Stimulated activated CD4-positive, alpha-beta T cell treated with anti-CD3 and anti-CD28 coated beads, Interleukin-4, amount 100 ng/mL, for 48 hours (primary cell): ENCODE measurements around the gene WFDC5.

Experiments
- DNase-seq, 2 donors: peaks; one replicate each; pipeline ENCODE4 v3.0.0-alpha.2; 2020; ENCODE audit warnings: low read depth in 2 of 2

WFDC5 gene

DNA sequence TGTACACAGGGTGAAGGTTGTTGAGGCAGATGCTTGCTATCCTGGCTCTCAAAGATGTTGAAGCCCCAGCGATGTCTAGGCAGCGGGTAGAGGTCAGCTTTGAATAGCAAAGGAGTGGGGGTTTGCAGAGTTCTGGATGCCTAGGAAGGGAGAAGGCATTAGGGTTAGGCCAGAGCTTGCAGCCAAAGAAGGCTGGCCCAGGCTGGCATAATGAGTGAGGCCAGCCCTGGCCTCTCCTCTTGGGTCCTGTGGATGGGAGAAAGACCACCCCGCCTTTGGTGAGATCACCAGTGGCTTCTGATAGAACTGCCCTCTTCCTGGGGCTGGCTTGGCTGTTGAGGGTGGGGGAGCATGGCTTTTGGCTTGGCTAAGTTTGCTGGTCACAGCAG is 406 bp upstream of the WFDC5 start:
- DNase-seq: no peak

DNA sequence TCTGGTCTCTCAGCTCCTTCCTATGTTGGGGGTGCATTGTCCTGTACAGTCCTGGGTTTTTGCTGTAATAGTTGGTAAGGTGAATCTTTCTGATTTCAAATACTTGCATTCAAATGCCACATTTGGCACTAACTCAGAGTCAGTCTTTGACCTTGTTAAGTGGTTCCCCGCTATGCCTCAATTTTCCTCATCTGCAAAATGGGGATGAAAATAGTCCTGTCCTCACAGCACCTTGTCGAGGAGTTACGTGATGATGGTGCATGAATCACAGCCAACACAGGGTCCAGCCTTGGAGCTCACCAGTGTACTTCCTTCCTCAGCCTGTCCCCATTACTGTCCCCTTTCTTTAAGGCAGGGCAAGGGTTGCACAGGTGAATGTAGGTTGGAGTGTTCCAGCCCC is 1.1 kb downstream of the WFDC5 start:
- no peak for DNase-seq

DNA sequence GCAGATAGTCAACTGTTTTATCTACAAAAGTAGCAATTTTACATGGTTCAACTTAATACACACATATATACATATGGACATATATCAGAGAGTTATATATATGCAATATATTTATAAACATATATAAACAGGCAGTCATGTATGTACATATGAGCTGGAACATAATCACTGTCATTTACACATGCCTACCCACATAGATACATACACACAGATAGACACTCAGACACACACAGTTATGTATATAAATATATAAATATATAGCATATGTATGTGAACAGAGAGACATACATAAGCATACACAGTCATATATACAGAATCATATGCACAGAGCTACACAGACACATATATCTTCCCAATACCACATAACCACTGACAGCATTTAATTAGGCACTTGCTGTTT is 2.2 kb downstream of the WFDC5 start:
- no peak for DNase-seq

DNA sequence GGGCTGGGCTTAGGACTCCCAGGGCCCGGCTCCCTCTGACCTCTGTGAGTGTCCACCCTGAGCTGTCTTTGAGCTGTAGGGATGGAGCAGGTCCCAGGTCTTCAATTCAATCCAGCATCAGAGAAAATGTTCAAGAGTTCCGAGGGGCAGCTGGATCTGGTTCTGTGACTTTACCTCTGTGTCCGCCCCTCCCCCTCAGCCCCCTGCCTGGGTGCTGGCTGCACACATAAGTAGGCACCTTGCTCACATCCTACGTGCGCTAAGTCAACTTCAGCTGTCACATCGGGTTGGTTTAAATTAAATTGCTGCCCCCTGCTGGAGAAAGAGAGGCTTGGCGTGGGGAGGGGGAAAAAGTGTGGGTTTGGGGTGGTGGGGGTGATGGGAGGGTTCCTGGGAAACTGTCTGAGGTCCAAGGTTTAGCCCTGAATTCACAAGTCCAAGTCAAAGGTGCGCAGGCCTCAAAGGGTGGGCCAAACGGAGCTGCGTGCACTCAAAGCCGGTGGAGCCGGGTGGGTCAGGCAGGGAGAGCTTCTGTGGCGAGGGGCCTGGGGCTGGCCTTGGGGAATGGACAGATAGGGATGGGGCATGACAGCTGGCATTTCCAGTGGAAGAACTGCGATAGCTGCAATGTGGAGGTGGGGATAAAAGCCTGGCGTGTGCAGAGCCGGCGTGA is 3.0 kb downstream of the WFDC5 start:
- no peak for DNase-seq

DNA sequence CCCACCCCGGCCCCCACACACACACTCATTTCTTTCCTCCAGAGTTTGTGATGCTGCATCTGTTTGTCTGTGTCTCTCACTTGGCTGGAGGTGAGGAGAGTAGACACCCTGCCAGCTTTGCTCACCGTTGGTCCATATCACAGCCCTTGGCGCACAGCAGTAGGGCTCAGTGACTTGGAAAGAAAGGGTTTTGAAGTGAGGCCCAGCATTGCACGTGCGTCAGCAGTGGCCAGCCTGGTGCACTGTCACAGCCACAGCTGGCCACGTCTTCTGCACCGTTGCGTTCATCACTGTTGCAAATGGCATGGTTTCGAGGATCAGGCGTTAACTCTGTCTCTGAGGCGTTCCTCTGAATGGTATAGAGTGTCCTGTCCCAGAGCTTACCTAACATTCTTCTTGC is 3.7 kb downstream of the WFDC5 start:
- DNase-seq: no peak

- DNase-seq: no peak
Observed at GRCh38 chr20:45110301-45110700, 4.7 kb downstream of the WFDC5 start.

DNA sequence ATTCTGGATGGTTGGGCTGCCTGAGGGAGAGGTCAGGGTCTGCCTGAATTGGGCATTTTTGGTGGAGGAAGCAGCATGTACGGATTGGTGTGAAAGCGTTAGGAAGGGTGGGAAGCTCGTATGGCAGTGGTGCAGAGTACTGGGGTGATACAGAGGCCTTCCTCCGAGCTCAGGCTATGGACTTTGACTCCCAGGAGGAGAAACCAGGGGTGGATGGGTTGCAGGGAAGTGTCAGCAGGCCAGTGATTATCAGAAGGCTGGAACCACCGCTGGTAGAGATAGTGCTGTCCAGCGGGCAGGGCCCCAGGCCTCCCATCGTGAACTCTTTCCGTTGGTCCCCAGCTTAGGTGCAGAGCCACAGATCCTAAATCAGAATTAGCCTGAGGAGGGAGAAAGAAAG is 5.3 kb downstream of the WFDC5 start:
- DNase-seq: no peak

GRCh38 chr20:45105317-45105716 is 9.7 kb downstream of the WFDC5 start:
- no peak for DNase-seq

DNA sequence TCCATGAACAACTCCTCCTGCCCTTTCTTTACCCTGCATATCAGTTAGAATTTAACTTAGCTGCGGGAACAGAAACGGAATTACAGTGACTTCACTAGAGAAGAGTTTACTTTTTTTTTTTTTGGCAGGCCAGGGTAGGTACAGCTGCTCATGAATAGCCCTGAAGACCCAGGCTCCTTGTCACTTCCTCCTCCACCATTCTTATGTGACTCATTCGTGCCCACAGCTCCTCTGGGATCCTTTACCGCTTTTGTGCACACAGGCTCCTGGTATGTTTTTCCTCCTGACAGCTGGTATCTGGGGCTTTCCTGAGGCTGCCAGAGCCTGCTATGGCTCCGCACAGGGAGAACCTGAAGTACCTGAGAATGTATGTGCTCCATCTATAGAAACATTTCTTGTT is 10.2 kb downstream of the WFDC5 start:
- no peak for DNase-seq

- DNase-seq: no peak
Observed at GRCh38 chr20:45103072-45103471, 11.9 kb downstream of the WFDC5 start.

GRCh38 chr20:45101333-45101850 is 13.6 kb downstream of the WFDC5 start:
- DNase-seq: no peak

- no peak for DNase-seq
Observed at GRCh38 chr20:45100563-45101245, 14.3 kb downstream of the WFDC5 start, which contains the start of gene KCNS1. KCNS1 (minus strand) TSS chr20:45101127; CDS start chr20:45099236, 1,891 bp downstream.

- peak in 1 of 2 donors; percentile 12 for DNase-seq
Observed at GRCh38 chr20:45098103-45098773, 16.7 kb downstream of the WFDC5 start.

DNA sequence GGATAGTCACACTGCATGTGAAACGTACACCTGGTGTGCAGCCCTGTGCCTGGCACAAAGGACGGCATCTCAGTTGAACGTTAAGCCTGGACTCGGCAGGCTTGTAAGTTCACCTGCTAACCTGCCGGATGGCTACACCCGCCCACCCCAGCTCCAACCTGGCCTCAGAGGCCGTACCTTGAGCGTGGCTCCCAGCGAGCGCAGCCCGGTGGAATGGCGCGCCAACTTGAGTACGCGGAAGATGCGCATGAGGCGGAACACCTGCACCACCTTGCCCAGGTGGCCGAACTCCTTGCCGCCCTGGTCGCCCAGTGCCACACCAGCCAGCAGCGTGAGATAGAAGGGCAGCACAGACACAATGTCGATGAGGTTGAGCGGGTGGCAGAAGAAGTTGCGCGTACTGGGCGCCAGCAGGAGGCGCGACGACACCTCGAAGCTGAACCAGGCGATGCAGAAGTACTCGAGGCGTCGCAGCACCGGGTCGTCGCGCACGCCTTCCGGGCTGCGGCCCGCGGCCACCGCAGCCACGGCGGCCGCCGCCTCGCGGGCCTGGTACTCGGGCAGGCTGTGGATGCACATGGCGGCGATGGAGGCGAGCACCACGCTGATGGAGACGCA is 17.4 kb downstream of the WFDC5 start:
- peak; percentile 21 to 39 for DNase-seq

DNA sequence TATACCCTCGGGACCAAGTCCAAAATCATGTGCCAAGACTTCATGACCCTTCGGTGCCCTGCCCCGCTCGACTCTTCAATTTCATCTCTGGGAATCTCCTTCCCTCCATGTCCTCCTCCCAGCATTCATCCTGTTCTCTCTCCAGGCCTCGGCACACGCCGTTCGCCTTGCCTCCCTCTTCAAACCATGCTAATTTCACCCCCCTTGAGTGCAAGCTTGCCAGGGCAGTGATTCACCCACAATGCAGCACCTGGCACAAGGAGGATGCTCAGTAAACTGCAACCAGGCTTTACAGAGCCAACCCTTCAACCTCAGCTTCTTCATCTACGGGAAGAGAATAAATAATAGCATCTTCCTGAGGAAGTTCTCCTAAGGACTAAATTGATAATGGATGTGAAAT is 18.2 kb downstream of the WFDC5 start:
- no peak for DNase-seq

DNA sequence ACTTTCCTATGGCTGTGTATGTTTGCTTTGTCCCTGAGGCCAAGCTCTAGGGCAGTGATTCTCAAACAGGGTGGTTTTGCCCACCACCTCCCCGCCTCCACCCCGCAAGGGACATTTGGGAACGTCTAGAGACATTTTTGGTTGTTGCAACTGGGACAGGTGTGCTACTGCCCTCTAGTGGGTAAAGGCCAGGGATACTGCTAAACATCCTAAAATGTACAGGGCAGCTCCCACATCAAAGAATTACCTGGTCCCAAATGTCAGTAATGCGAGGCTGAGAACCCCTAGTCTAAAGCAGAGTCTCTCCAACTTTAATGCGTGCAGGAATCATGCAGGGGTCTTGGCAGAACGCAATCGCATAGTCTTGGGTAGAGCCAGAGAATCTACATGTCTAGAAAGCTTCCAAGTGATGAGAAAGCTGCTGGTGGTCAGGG is 19.2 kb downstream of the WFDC5 start:
- peak; percentile 44 to 57 for DNase-seq

- DNase-seq: no peak
Observed at GRCh38 chr20:45094864-45095574, 20.0 kb downstream of the WFDC5 start.

DNA sequence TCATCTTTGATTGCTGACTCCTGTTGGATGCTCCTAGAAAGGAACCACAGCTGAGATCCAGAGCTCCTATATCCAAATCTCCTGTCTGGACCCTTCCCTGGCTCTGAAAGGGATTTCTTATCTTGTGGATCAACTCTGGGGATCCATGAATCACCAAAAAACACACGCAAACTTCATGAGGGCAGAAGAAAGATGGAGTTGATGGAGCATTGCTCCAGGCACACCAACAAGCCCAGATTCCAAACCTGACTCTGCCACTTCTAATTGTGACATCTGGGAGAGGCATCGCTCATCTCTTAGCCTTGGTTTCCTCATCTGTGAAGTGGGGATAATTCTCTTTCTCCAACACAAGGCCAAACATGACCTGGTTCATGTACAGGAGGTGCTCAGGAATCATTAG is 20.8 kb downstream of the WFDC5 start:
- no peak for DNase-seq

GRCh38 chr20:45092898-45093297 is 22.1 kb downstream of the WFDC5 start:
- no peak for DNase-seq

- DNase-seq: no peak
Observed at GRCh38 chr20:45091366-45091765, 23.6 kb downstream of the WFDC5 start.

DNA sequence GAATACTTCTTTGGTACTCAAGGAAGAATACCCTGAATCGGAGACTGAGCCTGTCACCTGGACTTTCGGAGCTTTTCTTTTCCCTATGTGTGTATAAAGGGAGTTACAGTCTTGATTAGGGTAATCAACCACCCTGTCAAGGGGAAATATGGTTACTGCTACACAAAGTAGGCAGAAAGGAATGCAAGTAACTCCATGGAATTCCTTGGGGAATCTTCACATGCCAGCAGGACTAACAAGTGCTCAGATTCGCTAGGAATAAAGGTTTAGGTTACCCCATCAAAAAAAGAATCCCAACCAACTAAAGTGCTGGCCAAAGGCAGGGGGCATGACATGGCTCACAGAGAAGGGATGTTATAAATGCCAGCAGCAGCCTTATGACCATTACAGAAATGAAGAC is 24.5 kb downstream of the WFDC5 start:
- no peak for DNase-seq

DNA sequence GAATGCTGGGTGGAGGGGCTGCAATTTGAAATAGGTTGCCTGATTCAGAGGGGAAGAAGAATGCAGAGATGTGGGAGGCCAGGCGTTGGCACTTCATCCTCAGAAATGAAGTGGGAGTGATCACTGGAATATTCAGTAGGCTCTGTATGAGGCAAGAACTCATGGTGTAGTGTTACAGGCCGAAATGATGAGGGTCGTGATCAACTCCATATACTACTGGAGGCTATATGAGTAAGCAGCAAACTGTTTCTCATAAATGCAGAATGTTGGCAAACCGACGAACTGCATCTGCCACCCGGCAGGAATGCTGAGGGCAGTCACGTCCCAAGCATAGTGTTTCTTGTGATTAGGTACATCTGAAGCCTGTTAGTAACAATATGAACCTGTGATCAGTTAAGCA is 26.7 kb downstream of the WFDC5 start:
- DNase-seq: no peak
